Embryonic facial prominence (tissue), 1 donor: ENCODE measurements around the gene RHBDD3.

ENCODE experiments used
- DNase-seq: peaks from one replicate; pipeline ENCODE4 v3.0.0-alpha.2; 2016; ENCODE audit errors: extremely low spot score

Gene RHBDD3

GRCh38 chr22:29217827-29218757 is 49.7 kb downstream of the RHBDD3 start:
- DNase-seq = no peak

- DNase-seq = no peak
Observed at GRCh38 chr22:29216873-29217666, 50.7 kb downstream of the RHBDD3 start.

GRCh38 chr22:29216011-29216872 is 51.5 kb downstream of the RHBDD3 start:
- DNase-seq = no peak

- no peak for DNase-seq
Observed at GRCh38 chr22:29215012-29215860, 52.5 kb downstream of the RHBDD3 start.

- DNase-seq = no peak
Observed at GRCh38 chr22:29214232-29214631, 53.5 kb downstream of the RHBDD3 start.

- no peak for DNase-seq
Observed at GRCh38 chr22:29213493-29213892, 54.3 kb downstream of the RHBDD3 start.

- DNase-seq = no peak
Observed at GRCh38 chr22:29212743-29213142, 55.0 kb downstream of the RHBDD3 start.

GRCh38 chr22:29211466-29211865 is 56.3 kb downstream of the RHBDD3 start:
- DNase-seq = no peak

- DNase-seq = no peak
Observed at GRCh38 chr22:29211066-29211465, 56.7 kb downstream of the RHBDD3 start.
